Gastroesophageal sphincter (tissue), 3 donors: ENCODE results near the gene KRTAP10-3.

ENCODE experiments used
- CTCF ChIP-seq, 4 experiments: fragments of 200-600 bp in 2 of 4; fragments of 450-650 bp in 2 of 4; sonication (generic) in 1 of 4; IDR thresholded peaks; one replicate each; pipeline ENCODE4 v1.5.1; 2017 to 2019; ENCODE audit warnings: antibody characterized with exemption in 4 of 4, mild to moderate bottlenecking in 2 of 4, moderate library complexity in 2 of 4
- POLR2A ChIP-seq, 2 donors: fragments of 450-650 bp; IDR thresholded peaks; one replicate each; pipeline ENCODE4 v1.6.1; 2017; ENCODE audit warnings: antibody characterized with exemption in 2 of 2, mild to moderate bottlenecking in 2 of 2, moderate library complexity in 1 of 2

DNA sequence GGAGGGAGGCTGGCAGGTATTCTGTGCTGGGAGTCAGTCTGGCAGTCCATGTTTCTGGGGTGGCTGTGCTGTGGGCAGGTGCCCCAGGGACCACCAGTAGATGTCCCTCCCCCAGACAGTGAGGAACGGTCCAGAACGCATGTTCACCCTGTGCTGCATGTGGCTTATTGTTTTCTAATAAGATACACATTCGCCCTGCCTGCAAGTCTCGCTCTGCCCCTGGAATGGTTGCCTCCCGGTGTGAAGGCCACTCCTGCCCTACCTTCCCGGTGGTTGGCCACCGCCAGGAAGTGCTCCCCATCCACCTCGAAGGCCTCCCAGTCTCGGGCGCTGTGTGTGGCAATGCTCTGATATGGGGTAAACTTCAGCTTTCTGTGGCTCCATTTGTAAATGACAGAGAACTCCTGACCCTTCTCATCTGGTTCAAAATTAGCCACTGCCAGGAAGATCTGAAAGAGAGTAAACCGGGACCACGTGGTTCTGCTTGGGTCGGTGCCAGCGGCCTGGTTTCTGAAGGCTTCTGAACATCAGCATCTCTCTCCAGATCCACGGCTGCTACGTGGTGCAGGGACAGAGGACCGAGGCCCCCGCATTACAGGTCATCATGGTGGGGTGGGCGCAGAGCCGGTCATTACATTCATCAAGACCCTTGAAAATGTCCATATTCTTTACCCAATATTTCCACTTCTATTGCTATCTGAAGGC lies 33.1 kb downstream of the KRTAP10-3 start:
- TF ChIP-seq CTCF (IDR thresholded peaks at IDR 0.05) (no peak), POLR2A (IDR thresholded peaks at IDR 0.05) (no peak)
